Panc1 (cell line): ENCODE data around the gene HS6ST3. TPM values are rescaled to one million over a fixed set of nuclear protein-coding genes. Genes with fewer than 3 reads are reported as not detected.
"Not testable (repeated sequence)": the region's sequence is repeated elsewhere in the genome, so short reads cannot be mapped to it uniquely, and the experiment has no call there.

Experiments used
- ATAC-seq: fragments of 200-7000 bp; cut with Tn5 transposase; 2 replicates; pipeline ENCODE4 v1.9.1; 2020; ENCODE audit warnings: mild to moderate bottlenecking, moderate library complexity
- BruUV-seq: library from RNA; stranded (reverse); fragments of 400-500 nt; replicated peaks from 2 replicates; lab custom pipeline; 2021; lab: Mats Ljungman, UMichigan
- CTCF ChIA-PET: fragments of 300-600 bp; sonication (Branson Sonifier 250); formaldehyde crosslinking; loops from one replicate; lab custom pipeline; 2022; ENCODE audit warnings: antibody characterized with exemption; lab: Charles Lee
- POLR2A ChIA-PET: fragments of 300-600 bp; sonication (Branson Sonifier 250); formaldehyde crosslinking; loops from one replicate; lab custom pipeline; 2022; ENCODE audit warnings: antibody characterized with exemption; lab: Charles Lee
- DNase-seq: peaks from one replicate; pipeline ENCODE4 v3.0.0-alpha.2; 2010; ENCODE audit warnings: low read depth, low spot score
- H3K27ac ChIP-seq: 2 replicates; pipeline ENCODE4 v1.5.1; 2011; ENCODE audit warnings: mild to moderate bottlenecking, low read length, inconsistent platforms
- H3K27me3 ChIP-seq: fragments of 200-500 bp; sonication (Bioruptor generic); 2 replicates; pipeline ENCODE4 v1.6.0; 2014; ENCODE audit warnings: low read length, inconsistent platforms; ENCODE audit not compliant: control insufficient read depth, insufficient read depth
- H3K36me3 ChIP-seq: fragments of 200-500 bp; sonication (Bioruptor generic); 2 replicates; pipeline ENCODE4 v1.5.1; 2014; ENCODE audit warnings: inconsistent platforms, mild to moderate bottlenecking, low read length, moderate library complexity; ENCODE audit not compliant: control insufficient read depth, insufficient read depth
- H3K4me1 ChIP-seq: 2 replicates; pipeline ENCODE4 v1.5.1; 2011; ENCODE audit warnings: inconsistent platforms, mild to moderate bottlenecking, low read length, moderate library complexity; ENCODE audit not compliant: control insufficient read depth, insufficient read depth
- H3K4me3 ChIP-seq, 2 experiments: 2 replicates each; pipeline ENCODE4 v1.5.1; 2011 to 2012; ENCODE audit warnings: low read depth in 2 of 2, low read length in 2 of 2, mild to moderate bottlenecking in 2 of 2, inconsistent platforms in 1 of 2, moderate library complexity in 1 of 2
- H3K9me3 ChIP-seq: fragments of 200-500 bp; sonication (Bioruptor generic); 2 replicates; pipeline ENCODE4 v1.5.1; 2014; ENCODE audit warnings: low read depth, mild to moderate bottlenecking, inconsistent platforms, low read length, moderate library complexity; ENCODE audit not compliant: control insufficient read depth, insufficient read depth
- POLR2AphosphoS5 ChIP-seq: IDR thresholded peaks from 2 replicates; pipeline ENCODE4 v1.6.1; 2012; ENCODE audit warnings: mild to moderate bottlenecking, low read depth, low read length, moderate library complexity
- SIN3A ChIP-seq: IDR thresholded peaks from 2 replicates; pipeline ENCODE4 v1.6.1; 2012; ENCODE audit warnings: low read depth, mild to moderate bottlenecking, low read length, moderate library complexity, borderline replicate concordance; ENCODE audit not compliant: insufficient read depth
- TCF7L2 ChIP-seq: IDR thresholded peaks from 2 replicates; pipeline ENCODE4 v1.6.1; 2011; ENCODE audit warnings: mild to moderate bottlenecking, low read depth, low read length, inconsistent platforms
- in situ Hi-C: cut with HindIII; loops from 2 replicates; pipeline ENCODE4 v1.10.0; 2016; ENCODE audit warnings: low sequenced_read_pairs, low pct_unique_long_range_greater_than_20kb
- intact Hi-C: fragments of 100-400 bp; cut with micrococcal nuclease; formaldehyde crosslinking; loops from one replicate; pipeline ENCODE4 v1.10.0; 2022; ENCODE audit not compliant: unreplicated experiment
- total RNA-seq: library from RNA; stranded (reverse); gene quantifications from one replicate; pipeline ENCODE4 v1.2.1, GENCODE V29; 2021; ENCODE audit not compliant: unreplicated experiment
- TF ChIP-seq, protein P1 (sequence below), 2 experiments: IDR thresholded peaks; 2 replicates each; pipeline ENCODE4 v1.6.1; 2011 to 2012; ENCODE audit warnings: low read depth in 2 of 2, control low read depth in 1 of 2, low read length in 1 of 2, mild to moderate bottlenecking in 1 of 2, moderate library complexity in 1 of 2; ENCODE audit not compliant: insufficient read depth in 1 of 2
- TF ChIP-seq, protein P2 (sequence below): fragments of 450-650 bp; IDR thresholded peaks from 2 replicates; pipeline ENCODE4 v1.5.1; 2017; ENCODE audit warnings: mild to moderate bottlenecking

The HS6ST3 gene
- total RNA-seq, 1 experiment from 2014 or later: 0.13 TPM

GRCh38 chr13:96112936-96113335 lies 23.0 kb downstream of the HS6ST3 start:
- intact Hi-C loops: no loop called here
- Histone ChIP-seq H3K9me3 (no peaks in the 10 kb centered on the region), H3K4me1 (no peaks in the 10 kb centered on the region), H3K27ac (no peak overlapping the region), H3K4me3 (no peak overlapping the region), H3K36me3 (no peaks in the 10 kb centered on the region), H3K27me3 (no peaks in the 10 kb centered on the region)
- BruUV-seq: no TSS peak
- ATAC-seq (no peak), DNase-seq (no peak)
- in situ Hi-C loops: no loop called here
- CTCF ChIA-PET: no interaction called here
- POLR2A ChIA-PET: no interaction called here
- TF ChIP-seq POLR2AphosphoS5: no peak
- TF ChIP-seq, protein P1, sequence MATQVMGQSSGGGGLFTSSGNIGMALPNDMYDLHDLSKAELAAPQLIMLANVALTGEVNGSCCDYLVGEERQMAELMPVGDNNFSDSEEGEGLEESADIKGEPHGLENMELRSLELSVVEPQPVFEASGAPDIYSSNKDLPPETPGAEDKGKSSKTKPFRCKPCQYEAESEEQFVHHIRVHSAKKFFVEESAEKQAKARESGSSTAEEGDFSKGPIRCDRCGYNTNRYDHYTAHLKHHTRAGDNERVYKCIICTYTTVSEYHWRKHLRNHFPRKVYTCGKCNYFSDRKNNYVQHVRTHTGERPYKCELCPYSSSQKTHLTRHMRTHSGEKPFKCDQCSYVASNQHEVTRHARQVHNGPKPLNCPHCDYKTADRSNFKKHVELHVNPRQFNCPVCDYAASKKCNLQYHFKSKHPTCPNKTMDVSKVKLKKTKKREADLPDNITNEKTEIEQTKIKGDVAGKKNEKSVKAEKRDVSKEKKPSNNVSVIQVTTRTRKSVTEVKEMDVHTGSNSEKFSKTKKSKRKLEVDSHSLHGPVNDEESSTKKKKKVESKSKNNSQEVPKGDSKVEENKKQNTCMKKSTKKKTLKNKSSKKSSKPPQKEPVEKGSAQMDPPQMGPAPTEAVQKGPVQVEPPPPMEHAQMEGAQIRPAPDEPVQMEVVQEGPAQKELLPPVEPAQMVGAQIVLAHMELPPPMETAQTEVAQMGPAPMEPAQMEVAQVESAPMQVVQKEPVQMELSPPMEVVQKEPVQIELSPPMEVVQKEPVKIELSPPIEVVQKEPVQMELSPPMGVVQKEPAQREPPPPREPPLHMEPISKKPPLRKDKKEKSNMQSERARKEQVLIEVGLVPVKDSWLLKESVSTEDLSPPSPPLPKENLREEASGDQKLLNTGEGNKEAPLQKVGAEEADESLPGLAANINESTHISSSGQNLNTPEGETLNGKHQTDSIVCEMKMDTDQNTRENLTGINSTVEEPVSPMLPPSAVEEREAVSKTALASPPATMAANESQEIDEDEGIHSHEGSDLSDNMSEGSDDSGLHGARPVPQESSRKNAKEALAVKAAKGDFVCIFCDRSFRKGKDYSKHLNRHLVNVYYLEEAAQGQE (IDR thresholded peaks at IDR 0.05; ENCODE audit: insufficient read depth in 1 of 2, low read depth in 2 of 2, low read length in 1 of 2): no peak
- TF ChIP-seq, protein P2, sequence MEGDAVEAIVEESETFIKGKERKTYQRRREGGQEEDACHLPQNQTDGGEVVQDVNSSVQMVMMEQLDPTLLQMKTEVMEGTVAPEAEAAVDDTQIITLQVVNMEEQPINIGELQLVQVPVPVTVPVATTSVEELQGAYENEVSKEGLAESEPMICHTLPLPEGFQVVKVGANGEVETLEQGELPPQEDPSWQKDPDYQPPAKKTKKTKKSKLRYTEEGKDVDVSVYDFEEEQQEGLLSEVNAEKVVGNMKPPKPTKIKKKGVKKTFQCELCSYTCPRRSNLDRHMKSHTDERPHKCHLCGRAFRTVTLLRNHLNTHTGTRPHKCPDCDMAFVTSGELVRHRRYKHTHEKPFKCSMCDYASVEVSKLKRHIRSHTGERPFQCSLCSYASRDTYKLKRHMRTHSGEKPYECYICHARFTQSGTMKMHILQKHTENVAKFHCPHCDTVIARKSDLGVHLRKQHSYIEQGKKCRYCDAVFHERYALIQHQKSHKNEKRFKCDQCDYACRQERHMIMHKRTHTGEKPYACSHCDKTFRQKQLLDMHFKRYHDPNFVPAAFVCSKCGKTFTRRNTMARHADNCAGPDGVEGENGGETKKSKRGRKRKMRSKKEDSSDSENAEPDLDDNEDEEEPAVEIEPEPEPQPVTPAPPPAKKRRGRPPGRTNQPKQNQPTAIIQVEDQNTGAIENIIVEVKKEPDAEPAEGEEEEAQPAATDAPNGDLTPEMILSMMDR: no peak
- no peak for TF ChIP-seq TCF7L2
- no peak for TF ChIP-seq SIN3A

DNA sequence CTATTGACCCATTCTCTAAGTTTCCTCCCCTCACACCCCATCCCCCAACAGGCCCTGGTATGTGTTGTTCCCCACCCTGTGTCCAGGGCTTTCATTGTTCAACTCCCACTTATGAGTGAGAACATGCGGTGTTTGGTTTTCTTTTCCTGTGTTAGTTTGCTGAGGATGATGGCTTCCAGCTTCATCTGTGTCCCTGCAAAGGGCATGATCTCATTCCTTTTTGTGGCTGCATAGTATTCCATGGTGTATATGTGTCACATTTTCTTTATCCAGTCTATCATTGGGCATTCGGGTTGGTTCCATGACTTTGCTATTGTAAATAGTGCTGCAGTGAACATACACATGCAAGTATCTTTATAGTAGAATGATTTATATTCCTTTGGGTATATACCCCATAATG lies 25.5 kb downstream of the HS6ST3 start:
- POLR2A ChIA-PET: interaction anchor here (0.6 kb wide), 1 partner anchor 684 kb away, joined by 3 read pairs; no protein-coding TSS in a partner anchor
- ATAC-seq, H3K27ac ChIP-seq, CTCF ChIA-PET, DNase-seq, H3K4me1 ChIP-seq, H3K27me3 ChIP-seq, H3K9me3 ChIP-seq, BruUV-seq, H3K36me3 ChIP-seq, in situ Hi-C loops, intact Hi-C loops, H3K4me3 ChIP-seq: not testable (repeated sequence)

GRCh38 chr13:96119921-96120320 lies 30.0 kb downstream of the HS6ST3 start:
- no peak overlapping the region for H3K27ac ChIP-seq
- H3K36me3 ChIP-seq: no peaks in the 10 kb centered on the region
- in situ Hi-C loops: no loop called here
- no peaks in the 10 kb centered on the region for H3K27me3 ChIP-seq
- intact Hi-C loops: no loop called here
- CTCF ChIA-PET: no interaction called here
- DNase-seq: no peak
- no peak for ATAC-seq
- H3K9me3 ChIP-seq: no peaks in the 10 kb centered on the region
- POLR2A ChIA-PET: no interaction called here
- no peaks in the 10 kb centered on the region for H3K4me1 ChIP-seq
- BruUV-seq: no TSS peak
- TF ChIP-seq, protein P1 (IDR thresholded peaks at IDR 0.05; ENCODE audit: insufficient read depth in 1 of 2, low read depth in 2 of 2, low read length in 1 of 2): no peak
- no peak for TF ChIP-seq TCF7L2
- TF ChIP-seq, protein P2: no peak
- TF ChIP-seq POLR2AphosphoS5: no peak
- TF ChIP-seq SIN3A: no peak
- no peak overlapping the region for H3K4me3 ChIP-seq
